HG03571 (cell line): Measurements from ENCODE around the gene DNAJC18.
"Not testable (repeated sequence)": the region's sequence is repeated elsewhere in the genome, so short reads cannot be mapped to it uniquely, and the experiment has no call there.

Source experiments
- ATAC-seq: cut with Tn5 transposase; IDR thresholded peaks from one replicate; pipeline ENCODE4 v1.9.1; 2021; ENCODE audit not compliant: unreplicated experiment

Gene DNAJC18

GRCh38 chr5:139431706-139432105 is 7.6 kb downstream of the DNAJC18 start:
- no peak for ATAC-seq

DNA sequence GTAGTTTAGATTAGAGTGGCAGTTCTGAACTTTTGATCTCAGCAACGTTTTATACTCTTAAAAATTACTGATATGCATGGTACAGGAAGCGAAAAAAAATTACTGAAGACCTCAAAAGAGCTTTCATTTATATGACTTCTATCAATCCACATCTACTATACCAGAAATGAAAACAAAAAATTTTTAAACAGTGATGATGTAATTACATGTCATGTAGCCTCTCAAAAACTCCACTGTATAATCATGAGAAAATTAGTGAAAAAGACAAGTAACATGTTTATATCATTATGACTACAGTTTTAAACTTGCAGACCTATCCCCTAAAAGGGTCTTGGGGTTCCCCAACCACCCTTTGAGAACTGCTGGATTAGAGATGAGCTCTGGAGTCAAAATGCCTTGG is 9.3 kb downstream of the DNAJC18 start:
- no peak for ATAC-seq

GRCh38 chr5:139426203-139426885 is 13.0 kb downstream of the DNAJC18 start:
- no peak for ATAC-seq

- ATAC-seq = no peak
These were observed 13.8 kb downstream of the DNAJC18 start for GRCh38 chr5:139425497-139425896.

DNA sequence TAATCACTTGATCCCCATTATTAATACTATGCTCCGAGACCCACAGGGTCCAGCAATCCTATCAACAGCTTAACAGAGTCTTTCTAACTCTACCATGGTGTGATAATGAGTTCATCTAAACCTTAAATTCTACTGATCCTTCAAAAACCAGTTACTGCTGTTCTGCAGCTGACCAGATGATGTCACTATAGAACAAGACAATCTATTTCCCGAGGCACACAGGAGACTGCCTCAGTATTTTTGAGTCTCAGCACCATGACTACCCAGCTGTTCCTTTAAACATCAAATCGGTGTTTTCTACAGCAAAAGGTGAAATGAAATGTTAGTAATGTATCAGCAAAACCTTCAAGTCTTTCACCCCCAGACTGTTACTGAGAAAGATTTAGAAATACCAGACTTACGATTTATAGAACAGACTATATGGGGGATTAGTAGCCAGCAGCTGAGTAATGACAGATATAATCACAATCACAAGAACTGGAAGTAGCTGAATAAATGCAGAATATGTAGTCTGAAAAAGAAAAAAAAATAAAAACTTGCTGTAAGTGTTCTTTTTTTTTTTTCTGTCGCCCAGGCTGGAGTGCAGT is 16.9 kb downstream of the DNAJC18 start:
- no peak for ATAC-seq

DNA sequence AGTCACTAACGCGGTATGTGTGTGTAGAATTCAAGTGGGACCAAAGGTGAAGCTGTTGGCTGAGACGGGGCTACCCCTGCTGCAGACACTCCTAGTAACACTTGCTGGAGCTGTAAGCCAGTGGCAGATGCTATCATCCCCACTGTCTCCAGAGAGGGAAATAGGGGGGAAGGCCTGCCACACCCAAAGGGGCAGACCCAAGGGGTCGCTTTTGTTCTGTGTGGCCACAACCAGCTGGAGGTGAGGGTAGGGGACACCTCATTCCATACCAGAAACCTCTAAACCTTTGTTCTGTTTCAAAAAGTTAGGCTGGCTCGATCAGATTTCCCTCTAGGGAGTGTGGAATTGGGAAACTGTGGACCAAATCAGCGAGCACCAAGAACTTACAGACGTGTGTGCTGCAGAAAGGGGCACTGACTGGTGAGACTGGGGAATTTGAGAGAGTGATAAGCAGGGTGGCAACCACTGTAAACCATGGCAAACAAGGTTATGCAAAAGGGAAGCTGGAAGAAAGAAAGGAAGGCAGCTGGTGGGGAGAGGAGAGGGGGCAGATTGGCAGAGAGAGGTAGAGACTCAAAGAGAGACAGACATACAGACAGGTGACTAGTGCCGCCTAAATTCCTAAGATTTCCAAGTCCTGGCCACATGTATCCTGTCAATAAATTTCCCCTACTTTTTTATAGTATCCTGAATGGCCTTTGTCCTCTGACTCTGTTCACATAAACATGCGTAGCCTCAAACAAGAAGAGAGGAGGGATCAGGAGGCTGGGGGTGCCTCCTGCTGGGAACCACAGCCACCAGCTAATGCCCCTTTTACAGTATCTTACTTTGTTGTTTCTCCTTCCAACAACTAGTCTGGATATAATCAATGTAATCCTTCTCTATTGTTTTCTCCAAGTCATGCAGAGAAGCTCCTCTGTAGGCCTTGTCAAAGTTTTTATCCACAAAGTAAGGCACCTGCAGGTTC is 19.8 kb downstream of the DNAJC18 start:
- no peak for ATAC-seq

- ATAC-seq = no peak
These were observed 20.5 kb downstream of the DNAJC18 start for GRCh38 chr5:139418793-139419192.

GRCh38 chr5:139417214-139417613 is 22.1 kb downstream of the DNAJC18 start:
- ATAC-seq = no peak

GRCh38 chr5:139416651-139417050 is 22.7 kb downstream of the DNAJC18 start:
- ATAC-seq = no peak

- no peak for ATAC-seq
These were observed 23.5 kb downstream of the DNAJC18 start for GRCh38 chr5:139415869-139416268.

GRCh38 chr5:139415221-139415861 is 24.0 kb downstream of the DNAJC18 start:
- no peak for ATAC-seq

GRCh38 chr5:139414581-139415130 is 24.7 kb downstream of the DNAJC18 start:
- ATAC-seq = no peak

- no peak for ATAC-seq
These were observed 25.4 kb downstream of the DNAJC18 start for GRCh38 chr5:139413963-139414362.

DNA sequence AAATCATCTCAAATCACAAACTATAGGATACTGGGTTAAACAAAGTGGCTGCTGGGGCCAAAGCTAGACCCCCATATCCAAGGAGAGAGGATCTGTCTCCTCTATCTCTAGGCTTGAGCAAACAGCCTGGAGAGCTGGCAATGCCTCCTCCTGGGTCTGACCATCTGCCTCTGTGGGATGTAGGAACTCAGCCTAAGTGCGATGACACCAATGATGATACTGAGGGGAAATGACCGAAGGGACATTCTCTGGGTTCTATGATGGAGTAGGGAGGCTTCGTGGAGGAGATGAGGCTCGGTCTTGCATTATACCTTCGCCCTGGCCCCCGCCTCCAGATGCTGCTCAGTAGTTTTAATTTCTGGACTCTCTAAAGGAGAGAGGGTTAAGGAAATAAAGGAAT is 26.2 kb downstream of the DNAJC18 start:
- ATAC-seq = no peak

DNA sequence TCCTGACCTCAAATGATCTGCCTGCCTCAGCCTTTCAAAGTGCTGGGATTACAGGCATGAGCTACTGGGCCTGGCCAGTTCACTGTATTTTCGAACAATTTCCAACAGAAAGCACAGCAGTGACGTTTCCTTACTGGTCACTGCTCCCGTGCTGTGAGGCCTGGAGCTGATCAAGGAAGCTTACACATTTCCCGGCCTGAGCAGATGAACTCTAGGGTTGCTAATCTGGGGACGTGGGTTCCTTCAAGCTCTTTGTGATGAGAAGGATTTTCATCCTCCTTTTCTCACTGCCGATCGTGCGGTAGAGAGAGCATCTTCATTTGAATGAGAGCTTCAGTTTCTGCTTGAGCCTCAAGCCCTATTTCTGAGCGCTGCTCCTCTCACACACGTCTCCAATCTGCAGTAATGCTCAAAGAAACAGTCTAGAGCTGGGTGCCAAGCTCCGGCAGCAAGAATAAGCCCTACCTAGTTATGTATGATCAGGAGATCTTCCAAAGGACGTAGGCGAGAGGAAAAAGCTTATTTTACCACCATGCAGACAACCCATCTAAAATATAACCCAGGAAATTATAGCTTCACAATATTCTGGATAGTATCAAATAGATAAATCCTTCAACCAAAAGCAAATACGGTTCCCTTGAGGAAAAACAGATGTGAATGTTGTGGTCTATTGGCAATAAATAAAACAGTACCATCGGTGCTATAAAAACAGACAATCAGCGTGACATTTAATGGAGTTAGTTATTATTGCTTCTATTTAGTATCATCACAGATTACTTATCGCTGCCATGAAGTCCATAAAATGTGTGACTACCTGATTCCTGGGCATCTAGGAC is 28.1 kb downstream of the DNAJC18 start:
- no peak for ATAC-seq

DNA sequence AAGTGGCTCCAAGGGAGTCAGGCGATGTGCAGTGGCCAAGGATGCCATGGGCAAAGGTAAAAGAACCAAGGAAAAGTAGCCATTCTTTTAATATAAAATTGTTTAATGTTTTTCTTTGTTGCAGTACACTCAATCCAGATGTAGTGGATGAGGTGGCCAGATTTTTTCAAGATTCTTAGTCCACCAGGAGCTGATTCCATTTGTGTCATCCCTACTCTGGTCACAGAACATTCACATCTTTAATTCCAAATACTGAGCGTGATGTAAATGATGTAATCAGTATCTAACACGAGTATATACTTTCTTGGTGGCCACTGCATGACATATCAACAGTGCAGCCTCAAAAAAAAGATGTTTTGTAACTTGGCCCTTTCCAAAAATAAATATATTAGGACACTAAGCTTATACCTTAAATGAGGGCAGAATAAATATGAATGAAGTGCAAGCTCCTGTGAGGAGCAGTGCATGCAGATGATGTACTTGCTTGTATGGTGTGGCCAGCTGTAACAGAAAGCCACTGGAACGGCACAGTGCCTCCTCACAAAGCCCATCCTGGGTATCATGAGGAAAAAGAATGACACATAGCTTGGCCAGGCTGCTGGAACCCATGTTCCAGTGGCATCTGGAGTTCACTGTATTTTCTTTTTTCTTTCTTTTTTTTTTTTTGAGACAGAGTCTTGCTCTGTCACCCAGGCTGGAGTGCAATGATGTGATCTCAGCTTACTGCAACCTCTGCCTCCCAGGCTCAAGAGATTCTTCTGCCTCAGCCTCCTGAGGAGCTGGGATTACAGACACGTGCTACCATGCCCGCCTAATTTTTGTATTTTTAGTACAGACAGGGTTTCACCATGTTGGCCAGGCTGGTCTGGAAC is 29.0 kb downstream of the DNAJC18 start:
- ATAC-seq = no peak

DNA sequence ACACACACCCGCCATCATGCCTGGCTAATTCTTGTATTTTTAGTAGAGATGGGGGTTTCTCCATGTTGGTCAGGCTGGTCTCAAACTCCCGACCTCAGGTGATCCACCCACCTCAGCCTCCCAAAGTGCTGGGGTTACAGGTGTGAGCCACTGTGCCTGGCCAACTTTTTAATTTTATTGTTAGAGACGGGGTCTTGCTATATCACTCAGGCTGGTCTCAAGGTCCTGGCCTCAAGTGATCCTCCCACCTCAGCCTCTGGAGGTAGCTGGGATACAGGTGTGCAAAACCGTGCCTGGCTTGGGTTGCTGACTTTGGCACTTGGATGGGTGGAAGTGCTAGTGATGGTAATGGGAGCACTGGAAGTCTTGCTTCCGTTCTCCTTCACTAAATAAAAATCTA is 30.2 kb downstream of the DNAJC18 start:
- ATAC-seq = not testable (repeated sequence)

- no peak for ATAC-seq
These were observed 31.1 kb downstream of the DNAJC18 start for GRCh38 chr5:139408191-139408590.

- no peak for ATAC-seq
These were observed 31.8 kb downstream of the DNAJC18 start for GRCh38 chr5:139407517-139407916.
